GM18858 (cell line): ENCODE data around the gene ATP9A.
"Not testable (repeated sequence)": the region's sequence is repeated elsewhere in the genome, so short reads cannot be mapped to it uniquely, and the experiment has no call there.

Source experiments
- ATAC-seq: cut with Tn5 transposase; IDR thresholded peaks from one replicate; pipeline ENCODE4 v1.9.1; 2021; ENCODE audit not compliant: unreplicated experiment

Gene ATP9A

DNA sequence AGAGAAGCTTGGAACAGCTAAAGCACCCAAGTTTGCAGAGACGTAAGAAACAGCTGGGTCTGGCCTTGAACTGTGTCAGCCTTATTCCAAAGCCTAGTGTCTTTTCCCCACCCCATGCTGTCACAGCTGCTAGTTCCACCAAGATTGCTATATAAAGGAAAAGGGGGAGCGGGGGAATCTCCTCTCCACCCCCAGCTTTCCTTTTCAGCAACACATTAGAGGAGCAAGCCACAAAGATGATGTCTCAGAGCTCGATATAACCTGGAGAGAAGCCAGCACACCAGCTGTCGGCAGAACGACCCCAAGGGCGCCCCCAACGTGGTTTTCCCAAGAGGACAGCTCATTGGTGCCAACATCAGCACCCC lies 36.5 kb downstream of the ATP9A start:
- no peak for ATAC-seq

DNA sequence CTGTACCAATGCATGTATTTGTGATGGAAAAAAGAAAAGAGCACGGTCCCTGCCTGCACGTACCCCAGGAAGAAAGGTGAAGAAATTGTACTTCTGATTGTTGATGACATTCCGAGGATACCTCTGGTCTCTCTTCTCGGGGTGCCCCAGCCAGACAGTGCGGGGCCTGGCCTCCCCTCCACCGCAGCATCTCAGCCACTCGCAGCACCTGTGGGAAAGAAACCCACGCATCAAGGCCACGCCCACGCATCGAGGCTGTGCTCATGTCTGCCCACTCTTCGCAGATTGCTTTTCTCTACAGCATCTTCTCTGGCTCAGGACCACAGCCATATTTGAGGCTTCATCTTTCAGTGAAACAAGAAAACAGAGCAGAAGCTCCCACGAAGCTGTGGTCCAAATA lies 38.4 kb downstream of the ATP9A start:
- no peak for ATAC-seq

DNA sequence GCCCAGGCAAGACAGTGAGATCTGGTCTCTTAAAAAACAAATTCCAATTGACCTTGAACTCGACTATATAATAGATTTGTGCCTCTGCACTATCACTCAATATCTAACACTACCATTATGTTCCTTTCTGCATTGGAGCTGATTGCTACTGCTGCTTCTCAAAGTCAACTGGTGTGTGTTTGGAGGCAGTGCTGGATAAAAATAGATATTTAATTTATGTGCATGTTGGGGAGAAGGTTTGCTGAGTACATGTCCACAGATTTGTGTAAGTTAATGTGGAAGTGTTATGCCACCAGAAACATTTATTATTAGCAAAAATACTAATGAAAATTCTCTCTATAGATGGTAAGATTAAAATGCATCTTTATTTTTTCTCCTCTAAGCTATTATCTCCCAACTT lies 39.5 kb downstream of the ATP9A start:
- no peak for ATAC-seq

DNA sequence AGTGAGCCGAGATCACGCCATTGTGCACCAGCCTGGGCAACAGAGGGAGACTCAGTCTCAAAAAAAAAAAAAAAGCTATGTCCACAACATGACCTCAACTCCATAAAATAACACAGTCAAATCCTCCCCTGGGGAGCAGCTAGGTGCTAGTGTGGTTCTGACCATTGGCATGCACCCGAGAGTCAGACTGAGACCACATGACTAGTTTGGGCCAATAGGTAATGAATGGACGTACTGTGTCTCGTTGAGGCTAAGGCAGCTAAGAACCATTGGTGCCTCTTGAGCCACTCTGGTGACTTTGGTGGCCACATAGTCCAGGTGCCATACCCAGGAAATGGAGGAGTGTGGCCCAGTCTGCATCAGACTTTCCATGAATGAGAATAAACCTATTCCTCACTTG lies 40.3 kb downstream of the ATP9A start:
- ATAC-seq, result no peak

DNA sequence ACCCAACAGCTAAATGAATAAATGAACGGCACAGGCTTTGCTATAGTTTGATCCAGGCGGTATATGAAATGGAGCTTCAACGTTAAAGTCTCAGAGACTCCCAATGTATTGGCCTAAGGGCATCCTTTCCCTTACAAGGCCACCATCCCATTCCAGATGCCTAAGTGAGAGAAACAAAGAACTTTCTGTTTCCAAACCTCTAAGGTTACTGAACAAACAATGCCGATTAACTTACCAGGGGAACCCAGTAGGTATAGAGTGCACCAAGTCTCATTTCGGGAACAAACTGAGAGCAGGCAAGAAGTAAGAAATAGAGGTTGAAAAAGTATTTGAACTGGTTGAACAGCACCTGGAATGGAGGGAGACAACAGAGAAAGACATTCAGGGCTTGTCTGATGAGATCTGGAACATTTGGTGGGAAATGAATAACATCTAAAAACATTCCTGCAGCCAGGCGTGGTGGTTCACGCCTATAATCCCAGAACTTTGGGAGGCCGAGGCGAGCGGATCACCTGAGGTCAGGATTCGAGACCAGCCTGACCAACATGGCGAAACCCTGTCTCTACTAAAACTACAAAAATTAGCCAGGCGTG lies 42.5 kb downstream of the ATP9A start:
- no peak for ATAC-seq

DNA sequence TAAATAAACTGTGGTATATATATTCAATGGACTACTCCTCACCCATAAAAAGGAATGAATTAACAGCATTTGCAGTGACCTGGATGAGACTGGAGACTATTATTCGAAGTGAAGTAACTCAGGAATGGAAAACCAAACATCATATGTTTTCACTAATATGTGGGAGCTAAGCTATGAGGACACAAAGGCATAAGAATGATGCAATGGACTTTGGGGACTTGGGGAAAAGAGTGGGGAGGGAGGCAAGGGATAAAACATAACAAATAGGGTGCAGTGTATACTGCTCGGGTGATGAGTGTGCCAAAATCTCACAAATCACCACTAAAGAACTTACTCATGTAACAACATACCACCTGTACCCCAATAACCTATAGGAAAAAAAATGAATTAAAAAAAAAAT lies 45.2 kb downstream of the ATP9A start:
- ATAC-seq, result not testable (repeated sequence)

DNA sequence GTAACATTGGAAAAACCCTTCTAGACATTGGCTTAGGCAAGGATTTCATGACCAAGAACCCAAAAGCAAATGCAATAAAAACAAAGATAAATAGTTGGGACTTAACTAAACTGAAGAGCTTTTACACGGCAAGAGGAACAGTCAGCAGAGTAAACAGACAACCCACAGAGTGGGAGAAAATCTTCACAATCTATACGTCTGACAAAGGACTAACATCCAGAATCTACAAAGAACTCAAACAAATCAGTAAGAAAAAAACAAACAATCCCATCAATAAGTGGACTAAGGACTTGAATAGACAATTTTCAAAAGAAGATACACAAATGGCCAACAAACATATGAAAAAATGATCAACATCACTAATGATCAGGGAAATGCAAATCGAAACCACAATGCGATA lies 45.9 kb downstream of the ATP9A start:
- not testable (repeated sequence) for ATAC-seq

DNA sequence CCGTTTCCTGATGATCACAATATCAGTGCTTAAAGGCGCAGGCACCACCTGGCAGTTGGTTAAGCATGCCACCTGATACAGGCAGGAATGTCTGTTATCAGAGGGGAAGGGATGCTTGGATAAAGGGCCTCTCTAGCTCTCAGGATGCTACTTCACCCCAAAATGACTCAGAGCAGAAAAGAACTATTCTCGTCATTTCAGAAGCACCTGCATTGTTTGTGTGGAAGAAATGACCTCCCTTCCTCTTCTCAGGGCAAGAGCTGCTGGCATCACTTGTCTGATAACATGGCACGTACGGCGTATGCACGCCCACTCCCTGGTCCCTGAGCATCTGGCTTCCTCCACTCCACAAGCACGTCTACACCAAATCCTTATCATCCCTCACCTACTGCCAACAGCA lies 47.3 kb downstream of the ATP9A start:
- ATAC-seq, result no peak

DNA sequence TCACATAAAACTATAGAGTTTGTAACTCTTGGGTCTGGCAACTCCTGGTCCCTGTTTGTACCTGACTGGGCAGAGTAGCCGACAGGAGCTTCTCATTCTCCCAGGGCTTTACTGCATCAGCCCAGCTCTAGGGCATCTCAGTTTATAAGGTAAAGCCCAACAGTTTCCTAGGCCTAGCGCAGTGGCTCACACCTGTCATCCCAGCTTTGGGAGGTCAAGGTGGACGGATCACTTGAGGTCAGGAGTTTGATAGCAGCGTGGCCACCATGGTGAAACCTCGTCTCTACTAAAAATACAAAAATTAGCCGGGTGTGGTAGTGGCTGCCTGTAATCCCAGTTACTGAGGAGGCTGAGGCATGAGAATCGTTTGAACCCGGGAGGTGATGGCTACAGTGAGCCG lies 47.8 kb downstream of the ATP9A start:
- ATAC-seq, result no peak

DNA sequence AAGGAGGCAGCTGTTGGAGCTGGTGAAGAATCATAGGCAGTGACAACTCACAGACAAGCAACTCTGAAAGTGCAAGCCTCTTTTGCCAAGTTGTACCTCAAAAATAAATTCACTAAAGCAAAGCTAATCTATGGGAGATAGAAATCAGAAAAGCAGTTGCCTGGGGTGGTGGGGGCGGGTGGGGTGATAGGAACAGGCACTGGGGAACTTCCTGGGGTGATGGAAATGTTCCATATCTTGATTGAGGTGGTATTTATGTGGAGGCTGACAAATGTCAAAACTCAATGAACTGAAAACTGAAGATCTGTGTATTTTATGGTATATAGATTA lies 52.4 kb downstream of the ATP9A start:
- ATAC-seq, result no peak

DNA sequence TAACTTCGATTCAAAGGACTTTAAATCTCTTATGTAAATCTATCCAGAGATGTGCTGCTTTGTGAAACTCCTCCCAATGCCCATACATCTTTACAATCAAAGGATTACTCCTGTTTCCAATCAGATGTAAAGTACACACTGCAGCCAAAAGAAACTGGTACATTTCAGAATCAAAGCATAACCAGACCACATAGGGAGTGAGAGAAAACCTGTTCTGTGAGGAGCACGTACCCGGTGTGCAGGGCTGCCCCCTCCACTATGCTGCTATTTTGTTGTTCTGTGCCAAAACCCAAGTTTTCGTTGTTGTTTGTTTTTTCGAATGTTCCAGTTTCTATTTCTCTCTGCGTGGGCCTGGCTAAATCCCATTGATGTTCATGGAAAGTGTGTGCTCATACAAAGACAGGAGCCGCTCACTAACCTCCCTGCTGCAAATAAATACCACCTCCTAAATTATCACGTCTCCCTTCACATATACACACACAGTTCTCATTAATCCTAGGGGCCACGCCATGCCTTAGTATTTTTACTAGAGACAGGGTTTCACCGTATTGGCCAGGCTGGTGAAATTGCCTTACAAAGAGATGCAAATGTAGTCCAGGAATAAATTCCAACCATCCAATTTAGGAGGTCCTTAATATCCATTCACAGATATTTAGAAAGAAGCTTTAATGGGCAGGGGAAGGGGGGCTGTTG lies 52.9 kb downstream of the ATP9A start:
- ATAC-seq, result no peak

DNA sequence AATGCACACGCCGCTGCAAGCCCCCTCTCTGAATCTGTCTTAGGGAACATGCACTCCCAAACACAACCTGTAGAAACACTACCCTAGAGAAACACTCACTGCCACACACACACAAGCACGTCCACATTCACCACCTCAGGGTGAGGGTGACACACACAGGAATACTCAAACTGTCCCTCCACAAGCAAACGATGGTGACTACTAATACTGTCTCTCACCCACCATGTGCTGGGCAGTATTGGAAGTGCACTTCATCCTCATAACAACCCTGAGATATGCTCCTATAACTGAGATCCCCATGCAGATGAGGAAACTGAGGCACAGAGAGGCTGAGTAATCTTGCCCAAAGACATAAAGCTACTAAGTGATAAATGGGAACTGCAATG lies 55.0 kb downstream of the ATP9A start:
- ATAC-seq, result no peak

DNA sequence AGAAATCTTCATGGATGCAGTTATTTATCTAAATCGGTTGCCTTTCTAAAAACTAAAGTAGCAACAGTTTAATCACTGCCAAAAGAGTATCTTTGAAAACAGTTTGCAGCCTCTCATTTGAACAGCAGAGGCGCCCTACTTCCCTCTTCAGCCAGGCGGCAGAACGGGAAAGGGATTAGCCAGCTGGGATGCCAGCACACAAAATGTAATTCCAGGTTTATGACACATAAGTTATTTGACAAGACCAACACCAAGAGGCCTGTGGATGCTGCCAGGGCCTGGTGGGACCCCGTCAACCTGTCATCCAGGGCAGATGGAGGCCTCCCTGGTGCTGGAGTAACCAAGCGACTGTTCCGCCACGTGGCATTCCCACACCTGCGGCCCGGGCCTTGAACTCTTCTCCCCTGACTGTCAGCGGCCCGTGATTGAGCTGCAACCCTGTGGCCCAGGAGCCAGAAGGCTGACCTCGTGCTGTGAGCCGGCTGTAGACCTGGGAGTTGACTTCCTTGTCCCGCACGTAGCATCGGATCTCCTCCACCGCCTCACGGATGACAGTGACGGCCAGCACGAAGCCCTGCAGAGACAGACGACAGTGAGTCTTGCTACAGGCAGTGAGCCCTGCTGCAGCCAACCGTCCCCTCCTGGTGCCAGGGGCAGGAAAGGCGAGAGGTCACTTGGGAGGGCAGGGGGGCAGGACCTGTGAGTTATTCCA lies 55.5 kb downstream of the ATP9A start:
- no peak for ATAC-seq

DNA sequence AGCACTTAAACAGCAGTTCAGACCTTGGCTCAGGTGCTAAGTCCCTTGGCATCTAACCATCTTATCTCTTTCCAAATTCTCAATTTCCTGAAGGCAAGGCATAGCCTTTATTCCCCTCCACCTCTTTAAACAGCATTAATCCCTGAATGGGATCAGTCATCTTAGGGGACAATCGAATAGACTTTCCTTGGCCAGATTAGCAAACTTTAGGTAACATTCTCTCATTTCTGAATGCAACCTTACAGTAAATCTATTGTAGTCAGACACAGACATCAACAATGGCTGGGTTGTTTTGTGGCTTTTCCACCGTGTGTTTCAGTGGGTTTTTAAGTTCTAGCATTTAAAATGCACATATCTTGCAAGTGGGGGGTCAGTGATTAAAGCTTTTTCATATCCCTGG lies 56.8 kb downstream of the ATP9A start:
- no peak for ATAC-seq

DNA sequence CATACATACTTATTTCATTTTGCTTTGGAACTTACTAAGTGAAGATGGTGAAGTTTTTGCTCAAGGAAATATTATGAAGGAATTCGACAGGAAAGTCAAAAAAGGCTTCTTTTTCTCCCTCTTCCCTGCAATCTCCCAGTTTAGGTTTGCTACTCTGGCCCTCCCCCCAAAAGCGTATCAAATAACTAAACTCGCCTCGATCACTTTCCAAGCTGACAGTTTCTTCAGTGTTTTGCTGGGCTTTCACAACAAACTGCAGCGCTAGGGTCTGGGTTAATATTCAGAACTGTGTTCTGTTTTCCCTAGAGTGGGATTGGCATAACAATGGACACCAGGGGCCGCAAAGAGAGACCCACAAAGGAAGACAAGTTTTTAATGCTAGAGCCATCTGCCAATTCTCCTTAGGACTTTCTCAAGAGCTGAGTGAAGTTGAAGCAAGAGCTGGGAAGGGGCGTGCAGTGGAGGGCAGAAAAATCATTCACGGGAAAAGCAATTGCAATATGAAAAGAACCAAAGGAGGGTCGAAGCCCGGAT lies 57.8 kb downstream of the ATP9A start:
- no peak for ATAC-seq

DNA sequence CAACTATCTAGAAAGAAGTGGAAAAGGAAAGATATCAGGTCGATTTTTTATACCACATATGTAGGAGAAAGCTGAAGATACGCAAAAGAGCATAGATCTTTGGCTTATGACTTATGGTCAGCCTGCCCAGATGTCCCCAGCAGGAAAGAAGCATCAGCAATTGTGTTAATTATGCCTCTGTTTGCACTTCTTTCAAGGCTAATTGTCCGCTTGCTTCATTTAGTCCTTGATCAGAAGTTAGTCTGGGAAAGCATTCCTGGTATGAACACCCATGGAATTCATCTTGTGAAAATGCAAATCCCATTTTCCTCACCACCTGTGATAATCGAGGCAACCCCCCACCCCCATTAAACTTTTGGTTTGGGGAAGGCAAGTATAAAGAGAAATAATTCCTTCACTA lies 62.8 kb downstream of the ATP9A start:
- ATAC-seq, result no peak

DNA sequence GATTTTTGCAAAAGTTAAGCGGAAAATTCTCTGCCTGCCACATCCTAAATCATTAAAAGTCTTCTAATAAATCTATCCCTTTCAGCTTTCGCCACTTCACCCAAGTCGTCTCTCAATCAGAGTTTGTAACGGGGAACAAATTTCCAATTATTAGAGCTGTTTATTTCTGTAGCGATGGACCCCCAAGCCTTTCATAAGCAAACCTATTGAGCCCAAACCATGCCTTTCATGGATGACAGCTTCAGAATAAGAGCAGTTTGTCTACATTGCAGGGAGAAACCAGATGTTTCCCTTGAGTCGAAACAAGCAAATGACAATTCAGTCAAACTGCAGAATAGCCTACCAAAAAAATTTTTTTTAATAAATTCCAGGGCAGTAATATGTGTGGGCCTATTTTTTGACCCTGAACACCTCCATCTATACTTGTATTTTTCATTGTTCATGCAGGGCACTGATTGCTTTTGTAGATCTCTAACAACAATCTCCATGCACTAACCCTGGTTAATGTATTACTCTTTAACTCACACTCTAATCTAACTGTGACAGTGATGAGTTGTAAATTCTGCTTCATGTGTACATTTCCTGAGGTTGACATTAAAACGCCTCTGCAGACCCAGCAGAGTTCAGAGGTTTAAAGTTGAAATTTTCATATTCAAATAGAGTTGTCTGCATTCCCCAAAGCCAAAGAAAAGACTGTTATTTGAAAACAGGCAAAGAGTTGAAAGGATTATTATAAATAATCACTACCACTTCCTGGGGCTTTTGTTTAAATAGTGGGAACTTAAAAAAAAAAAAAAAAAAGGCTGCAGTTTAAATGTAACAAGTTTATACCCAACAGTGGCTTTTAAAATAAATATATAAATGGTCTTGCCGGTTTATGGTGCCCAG lies 64.5 kb downstream of the ATP9A start:
- no peak for ATAC-seq

DNA sequence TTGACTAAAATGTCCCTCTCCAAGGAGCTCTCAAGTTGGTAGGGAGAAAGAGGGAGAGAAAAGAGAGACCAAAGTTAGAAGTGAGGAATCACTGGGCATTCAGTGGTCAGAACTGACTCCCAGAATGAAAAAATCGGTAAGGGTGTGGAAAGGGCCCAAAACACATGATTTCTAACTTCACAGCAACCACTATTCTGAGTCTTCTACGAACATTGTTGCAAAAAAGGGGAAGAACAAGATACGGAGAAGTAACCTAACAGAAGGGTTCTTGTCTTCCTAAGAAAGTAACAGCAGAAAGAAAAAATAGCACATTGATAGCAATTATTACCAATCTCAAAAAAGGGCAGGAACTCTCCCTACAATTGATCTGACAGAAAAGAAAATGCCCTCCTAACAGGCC lies 65.6 kb downstream of the ATP9A start:
- ATAC-seq, result no peak

DNA sequence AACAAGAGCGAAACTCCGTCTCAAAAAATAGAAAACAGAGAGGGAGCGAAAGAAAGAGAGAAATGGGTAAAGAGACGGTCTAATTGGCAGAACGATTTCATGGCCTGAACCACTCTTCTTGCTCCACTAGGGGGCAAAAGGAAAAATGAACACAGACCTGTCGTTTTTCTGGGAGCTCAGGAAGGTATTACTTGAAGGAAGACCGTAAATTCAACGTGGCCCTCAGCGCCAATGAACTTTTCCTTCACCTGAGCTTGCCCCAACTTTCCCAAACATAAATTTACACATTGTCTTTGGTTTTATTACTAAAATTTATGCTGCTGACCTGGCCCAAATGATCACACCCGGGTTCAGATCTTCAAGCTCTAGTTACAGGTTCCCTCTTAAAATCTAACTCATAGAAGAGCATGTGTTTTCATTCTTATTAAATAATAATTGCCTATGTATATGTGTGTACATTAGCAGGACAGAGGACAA lies 67.3 kb downstream of the ATP9A start:
- no peak for ATAC-seq

DNA sequence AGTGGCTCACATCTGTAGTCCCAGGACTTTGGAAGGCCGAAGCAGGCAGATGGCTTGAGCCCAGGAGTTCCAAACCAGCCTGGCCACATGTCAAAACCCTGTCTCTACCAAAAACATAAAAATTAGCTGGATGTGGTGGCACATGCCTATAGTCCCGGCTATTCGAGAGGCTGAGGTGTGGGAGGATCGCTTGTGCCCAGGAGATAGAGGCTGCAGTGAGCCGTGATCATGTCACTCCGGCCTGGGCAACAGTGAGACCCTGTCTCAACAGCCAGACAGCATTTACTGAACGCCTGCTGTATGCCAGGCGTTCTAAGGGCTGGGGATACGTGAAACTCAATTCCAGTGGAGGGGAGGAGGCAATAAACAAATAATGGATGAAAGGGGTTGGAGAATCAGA lies 69.9 kb downstream of the ATP9A start:
- no peak for ATAC-seq

DNA sequence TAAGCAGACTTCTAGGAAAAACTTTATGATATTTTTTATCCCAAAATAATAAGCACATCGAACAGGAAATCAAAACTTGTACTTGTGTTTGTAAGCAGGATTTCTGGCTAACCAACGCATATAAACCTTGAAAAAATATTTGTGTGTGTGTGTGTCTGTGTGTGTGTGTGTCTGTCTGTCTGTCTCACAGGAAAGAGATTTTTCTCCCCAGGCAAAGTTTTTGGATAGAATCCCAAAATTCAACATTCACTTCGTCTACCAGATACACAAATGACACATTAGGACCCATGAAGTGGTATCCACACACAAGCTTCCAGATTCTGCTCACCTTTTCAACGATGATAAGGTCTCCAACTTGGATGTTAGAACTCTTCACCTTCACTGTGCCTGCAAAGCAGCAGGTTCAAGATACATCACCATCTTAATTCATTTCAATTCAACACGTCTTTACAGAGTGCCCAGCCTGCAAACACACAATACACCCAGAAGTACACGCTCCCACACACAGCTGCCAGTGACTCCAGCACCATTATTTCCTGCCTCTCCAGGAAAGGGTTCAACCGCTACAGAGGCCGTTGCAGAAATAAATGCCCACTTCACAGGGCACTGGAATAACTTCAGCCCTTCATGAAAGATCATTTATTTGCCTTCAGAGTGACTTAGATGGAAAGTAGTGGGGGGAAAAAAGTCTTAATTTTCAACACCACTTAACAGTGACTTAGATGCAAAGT lies 70.9 kb downstream of the ATP9A start:
- no peak for ATAC-seq
